Lung (tissue), 12 donors: ENCODE data around the gene SNX9. TPM values are rescaled to one million over a fixed set of nuclear protein-coding genes. Genes with fewer than 3 reads are reported as not detected.
"Not testable (repeated sequence)": the region's sequence is repeated elsewhere in the genome, so short reads cannot be mapped to it uniquely, and the experiment has no call there.

ENCODE experiments used
- ATAC-seq: fragments of 200-7000 bp; cut with Tn5 transposase; one replicate; pipeline ENCODE4 v1.9.1; 2020; ENCODE audit warnings: moderate number of reproducible peaks; ENCODE audit not compliant: insufficient read depth, low FRiP score
- DNase-seq, 3 donors: peaks; one replicate each; pipeline ENCODE4 v3.0.0-alpha.2; 2013 to 2017
- H3K27ac ChIP-seq, 2 donors: one replicate each; pipeline ENCODE4 v1.5.1; 2013; ENCODE audit warnings: mild to moderate bottlenecking in 2 of 2, moderate library complexity in 2 of 2, control low read depth in 1 of 2, inconsistent platforms in 1 of 2, low read depth in 1 of 2, low read length in 1 of 2
- H3K27me3 ChIP-seq, 3 donors: one replicate each; pipeline ENCODE4 v1.5.1; 2013; ENCODE audit warnings: low read length in 2 of 3; ENCODE audit not compliant: control insufficient read depth in 3 of 3, insufficient read depth in 3 of 3
- H3K36me3 ChIP-seq, 4 donors: one replicate each; pipeline ENCODE4 v1.5.1; 2013; ENCODE audit warnings: low read length in 4 of 4, mild to moderate bottlenecking in 1 of 4, moderate library complexity in 1 of 4; ENCODE audit not compliant: control insufficient read depth in 4 of 4, insufficient read depth in 4 of 4
- H3K4me1 ChIP-seq, 5 donors: one replicate each; pipeline ENCODE4 v1.5.1; 2013; ENCODE audit warnings: low read length in 5 of 5, mild to moderate bottlenecking in 2 of 5, moderate library complexity in 1 of 5; ENCODE audit not compliant: control insufficient read depth in 5 of 5, insufficient read depth in 5 of 5
- H3K4me3 ChIP-seq: one replicate; pipeline ENCODE4 v1.5.1; 2013; ENCODE audit warnings: mild to moderate bottlenecking, control low read depth, moderate library complexity
- H3K9ac ChIP-seq, 2 donors: one replicate each; pipeline ENCODE4 v1.5.1; 2013; ENCODE audit warnings: low read length in 2 of 2, control low read depth in 1 of 2; ENCODE audit not compliant: insufficient read depth in 1 of 2
- H3K9me3 ChIP-seq, 4 donors: one replicate each; pipeline ENCODE4 v1.5.1; 2013; ENCODE audit warnings: low read length in 3 of 4, mild to moderate bottlenecking in 1 of 4, moderate library complexity in 1 of 4; ENCODE audit not compliant: control insufficient read depth in 4 of 4, insufficient read depth in 3 of 4
- WGBS, 2 donors: extraction: QIAGEN DNeasy Blood & Tissue Kit; methylation state at CpG; one replicate each; pipeline ENCODE4 v1.1.7; 2013; 5-methylcytosine and 5-hydroxymethylcytosine counted together
- polyA plus RNA-seq, 2 donors: library from polyadenylated mRNA; stranded (reverse); fragments of 200-250 nt; gene quantifications; one replicate each; pipeline ENCODE4 v1.2.1, GENCODE V29; 2013
- total RNA-seq, 2 donors: library from RNA; depleted of rRNA in 1 of 2; stranded (reverse); fragments of >200 nt in 1 of 2; gene quantifications; one replicate each; pipeline ENCODE4 v1.2.1, GENCODE V29; 2014 to 2021
- TF ChIP-seq, protein P1 (sequence below): IDR thresholded peaks from 2 replicates; pipeline ENCODE4 v1.5.1; 2012; ENCODE audit warnings: mild to moderate bottlenecking; ENCODE audit errors: control extremely low read depth, extremely low read depth
- donor health status: control.
- donor health status: control.
- donor health status: Bipolar disorder and iron deficiency.
- donor health status: healthy.
- donor health status: DM: yes; HTN: yes; CAD: no.

Gene SNX9
- total and polyA plus RNA-seq, 4 donors, result 13.8 to 35.0 (median 23.8) TPM

DNA sequence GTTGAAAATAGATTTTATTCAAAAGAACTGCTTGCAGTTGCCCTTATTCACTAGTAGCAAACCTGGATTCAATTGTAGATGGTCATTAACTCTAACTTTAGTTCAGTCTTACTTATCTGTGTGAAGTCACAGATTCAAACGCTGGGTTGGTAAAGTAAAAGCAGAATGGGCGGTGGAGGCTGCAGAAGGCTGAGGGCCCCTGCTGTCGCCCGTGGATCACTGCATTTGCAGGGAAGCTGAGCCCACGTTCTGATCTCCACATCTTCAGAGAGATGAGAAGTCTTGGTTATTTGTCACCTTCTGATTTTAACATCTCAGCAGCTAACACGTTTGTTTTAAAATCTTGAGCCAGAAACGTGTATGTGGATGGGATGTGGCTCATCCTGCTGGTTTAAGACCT, 75.1 kb downstream of the SNX9 start:
- TF ChIP-seq, protein P1, sequence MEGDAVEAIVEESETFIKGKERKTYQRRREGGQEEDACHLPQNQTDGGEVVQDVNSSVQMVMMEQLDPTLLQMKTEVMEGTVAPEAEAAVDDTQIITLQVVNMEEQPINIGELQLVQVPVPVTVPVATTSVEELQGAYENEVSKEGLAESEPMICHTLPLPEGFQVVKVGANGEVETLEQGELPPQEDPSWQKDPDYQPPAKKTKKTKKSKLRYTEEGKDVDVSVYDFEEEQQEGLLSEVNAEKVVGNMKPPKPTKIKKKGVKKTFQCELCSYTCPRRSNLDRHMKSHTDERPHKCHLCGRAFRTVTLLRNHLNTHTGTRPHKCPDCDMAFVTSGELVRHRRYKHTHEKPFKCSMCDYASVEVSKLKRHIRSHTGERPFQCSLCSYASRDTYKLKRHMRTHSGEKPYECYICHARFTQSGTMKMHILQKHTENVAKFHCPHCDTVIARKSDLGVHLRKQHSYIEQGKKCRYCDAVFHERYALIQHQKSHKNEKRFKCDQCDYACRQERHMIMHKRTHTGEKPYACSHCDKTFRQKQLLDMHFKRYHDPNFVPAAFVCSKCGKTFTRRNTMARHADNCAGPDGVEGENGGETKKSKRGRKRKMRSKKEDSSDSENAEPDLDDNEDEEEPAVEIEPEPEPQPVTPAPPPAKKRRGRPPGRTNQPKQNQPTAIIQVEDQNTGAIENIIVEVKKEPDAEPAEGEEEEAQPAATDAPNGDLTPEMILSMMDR, result no peak
- Histone ChIP-seq H3K27ac (no peak overlapping the region), H3K36me3 (peaks cover 6 to 22% (median 11%) of the 10 kb centered on the region in 4 donors), H3K9ac (no peak overlapping the region), H3K27me3 (no peaks in the 10 kb centered on the region), H3K4me1 (peaks cover 0 to 7% (median 0%) of the 10 kb centered on the region in 5 donors), H3K9me3 (no peaks in the 10 kb centered on the region), H3K4me3 (no peak overlapping the region)
- DNase-seq (no peak), ATAC-seq (no peak)
- 72 to 76% methylated on average over 7 of the region's 7 CpGs for WGBS, 2 donors

GRCh38 chr6:157898640-157899039, 75.6 kb downstream of the SNX9 start:
- peaks cover 0 to 7% (median 0%) of the 10 kb centered on the region in 5 donors for H3K4me1 ChIP-seq
- H3K36me3 ChIP-seq, result peaks cover 6 to 26% (median 12%) of the 10 kb centered on the region in 4 donors
- no peaks in the 10 kb centered on the region for H3K27me3 ChIP-seq
- WGBS, 2 donors, result 88 to 90% methylated on average over 3 of the region's 3 CpGs
- TF ChIP-seq, protein P1, result no peak
- no peak overlapping the region for H3K9ac ChIP-seq
- no peak for DNase-seq
- no peak for ATAC-seq
- no peak overlapping the region for H3K4me3 ChIP-seq
- no peak overlapping the region for H3K27ac ChIP-seq
- no peaks in the 10 kb centered on the region for H3K9me3 ChIP-seq

DNA sequence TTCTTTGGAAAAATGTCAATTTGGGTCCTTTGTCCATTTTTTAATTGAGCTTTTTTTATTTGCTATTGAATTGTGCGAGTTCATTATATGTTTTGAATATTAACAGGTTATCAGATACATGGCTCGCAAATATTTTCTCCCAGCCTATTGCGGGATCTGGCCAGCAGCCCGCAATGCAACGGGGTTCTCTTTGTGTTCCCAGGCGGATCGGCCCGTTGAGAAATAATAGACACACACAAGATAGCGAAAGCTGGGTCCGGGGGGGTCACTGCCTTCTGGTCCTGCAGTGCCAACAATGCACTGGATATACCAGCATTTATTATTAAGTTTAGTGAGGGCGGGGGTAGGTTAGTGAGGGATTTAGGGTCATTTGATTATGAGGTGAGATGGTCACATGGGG, 77.2 kb downstream of the SNX9 start:
- ATAC-seq, H3K27me3 ChIP-seq, H3K9ac ChIP-seq, H3K9me3 ChIP-seq, H3K27ac ChIP-seq, H3K4me3 ChIP-seq, H3K4me1 ChIP-seq, DNase-seq: not testable (repeated sequence)
- peaks cover 6 to 27% (median 12%) of the 10 kb centered on the region in 4 donors for H3K36me3 ChIP-seq
- WGBS, 2 donors, result 91 to 92% methylated on average over 10 to 11 of the region's 11 CpGs

DNA sequence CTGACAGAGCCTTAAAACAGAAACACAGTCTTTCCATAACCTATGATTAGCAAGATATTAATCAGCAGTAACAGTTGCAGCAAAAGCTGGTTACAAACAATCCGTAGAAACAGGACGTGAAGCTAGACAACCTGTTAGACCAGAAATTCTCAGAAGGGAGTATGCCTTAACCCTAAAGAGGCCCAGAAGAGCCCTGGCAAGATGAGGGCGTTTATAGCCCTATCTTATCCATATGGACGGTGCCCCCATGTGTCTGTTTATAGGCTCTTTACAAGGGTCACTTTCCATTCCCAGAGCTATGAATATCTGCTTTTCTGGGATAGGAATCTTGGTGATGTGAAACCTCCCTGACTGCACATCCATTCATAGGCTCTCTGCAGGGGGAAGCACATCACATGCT, 77.7 kb downstream of the SNX9 start:
- not testable (repeated sequence) for H3K27me3 ChIP-seq, H3K27ac ChIP-seq, ATAC-seq, H3K4me3 ChIP-seq, H3K9me3 ChIP-seq, H3K4me1 ChIP-seq, DNase-seq, H3K9ac ChIP-seq
- H3K36me3 ChIP-seq, result peaks cover 6 to 29% (median 12%) of the 10 kb centered on the region in 4 donors
- WGBS, 2 donors, result 66 to 78% methylated on average over 4 of the region's 4 CpGs
